HG03460 (cell line): ENCODE measurements around the gene RBBP4.

ENCODE experiments used
- ATAC-seq: cut with Tn5 transposase; IDR thresholded peaks from one replicate; pipeline ENCODE4 v1.9.1; 2021; ENCODE audit not compliant: unreplicated experiment

Gene RBBP4

GRCh38 chr1:32717503-32717902 lies 66.5 kb downstream of the RBBP4 start:
- ATAC-seq, result no peak

DNA sequence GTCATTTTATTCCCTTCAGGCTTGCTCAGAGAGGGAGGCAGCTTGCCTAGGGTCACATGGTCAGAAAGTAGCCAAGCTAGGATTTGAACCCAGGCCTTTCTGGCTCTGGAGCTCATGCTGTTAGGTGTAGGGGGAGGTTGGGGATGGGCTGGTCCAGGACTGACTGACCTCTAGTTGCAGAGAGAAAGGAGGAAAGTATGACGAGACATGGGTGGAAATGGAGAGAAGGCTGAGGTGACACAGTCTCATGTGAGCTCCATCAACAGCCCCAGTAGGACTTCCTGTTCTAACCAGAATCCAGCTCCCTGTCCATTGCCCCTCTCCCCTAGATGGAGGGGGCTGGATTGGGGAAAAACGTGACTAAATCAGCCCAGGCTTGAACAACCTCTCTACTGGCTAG lies 67.0 kb downstream of the RBBP4 start:
- ATAC-seq, result no peak

DNA sequence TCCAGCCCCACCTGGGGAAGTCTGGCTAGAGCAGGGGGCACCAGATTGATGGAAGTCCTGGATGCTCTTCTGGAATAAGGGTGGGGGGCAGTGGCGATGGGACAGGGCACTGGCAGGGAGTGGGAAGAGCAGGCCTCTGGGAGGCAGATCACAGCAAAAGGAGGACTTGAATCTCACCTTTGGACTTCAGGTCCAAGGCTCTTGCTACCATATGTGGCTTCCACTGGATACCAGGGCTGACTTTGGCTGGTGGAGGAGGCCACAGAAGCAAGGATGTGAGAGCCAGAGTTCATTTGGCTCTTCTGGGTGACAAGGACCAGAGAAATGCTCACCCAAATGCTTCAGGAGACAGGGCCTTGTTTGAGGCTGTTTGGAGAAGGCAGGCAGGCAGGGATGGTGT lies 67.5 kb downstream of the RBBP4 start:
- no peak for ATAC-seq

GRCh38 chr1:32719681-32720275 lies 68.8 kb downstream of the RBBP4 start:
- no peak for ATAC-seq

DNA sequence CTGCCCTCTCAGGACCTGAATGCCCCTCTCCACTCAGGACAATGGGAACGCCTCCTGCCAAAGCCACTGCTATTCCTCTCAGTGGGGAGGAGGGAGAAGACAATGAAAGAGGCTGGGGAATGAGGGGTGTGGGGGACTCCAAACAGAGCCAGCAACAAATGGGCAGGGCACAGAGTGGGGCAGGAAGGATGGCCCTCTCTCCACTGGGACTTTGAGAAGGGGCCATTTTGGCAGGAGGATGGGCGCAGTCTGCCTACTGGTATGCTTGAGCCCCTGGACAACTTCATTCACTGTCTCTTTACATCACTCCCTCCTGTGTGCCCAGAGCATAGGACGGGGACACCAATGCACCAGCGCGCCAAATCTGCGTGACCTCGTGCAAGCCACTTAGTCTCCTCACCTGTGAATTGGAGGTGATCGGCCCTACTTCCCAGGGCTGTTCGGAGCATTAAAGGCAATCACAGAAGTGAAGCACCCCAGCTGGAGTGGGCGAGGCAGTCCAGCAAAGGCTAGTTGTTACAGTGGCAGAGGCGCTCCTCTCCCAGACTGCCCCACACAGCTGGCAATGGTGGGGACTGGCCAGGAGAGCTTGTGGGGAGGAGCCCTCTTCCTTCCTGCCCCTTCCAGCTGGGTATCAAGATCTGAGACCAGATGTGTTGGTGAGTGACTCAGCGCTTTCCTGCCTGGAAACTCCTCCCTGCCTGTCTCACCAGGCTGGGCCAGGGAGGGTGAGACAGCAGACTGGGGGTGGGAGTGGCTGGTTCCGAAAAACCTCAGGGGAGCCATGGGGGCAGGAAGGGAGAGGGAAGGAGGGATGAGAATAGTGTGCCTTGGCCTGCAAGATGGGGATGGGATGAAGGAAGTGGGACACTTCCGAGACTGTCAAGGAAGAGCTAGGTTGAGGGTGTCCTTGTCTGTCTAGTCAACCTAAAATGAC lies 73.9 kb downstream of the RBBP4 start:
- no peak for ATAC-seq

DNA sequence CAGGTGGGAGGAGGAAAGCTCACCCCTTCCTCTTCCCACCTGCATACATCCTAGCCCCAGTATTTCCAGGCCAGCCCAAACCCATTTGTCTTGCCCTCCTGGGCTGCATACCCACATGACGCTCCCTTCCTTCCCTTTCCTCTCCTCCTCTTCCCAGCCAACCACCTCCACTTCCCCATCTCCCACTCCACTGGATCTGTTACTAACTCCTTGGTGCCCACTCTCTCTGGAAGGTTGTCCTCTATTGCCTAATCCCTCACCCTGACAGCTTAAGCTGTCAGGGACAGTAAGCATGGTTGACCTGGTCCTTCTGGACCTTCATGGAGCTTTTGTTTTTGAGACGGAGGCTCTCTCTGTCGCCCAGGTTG lies 74.6 kb downstream of the RBBP4 start:
- ATAC-seq, result no peak

DNA sequence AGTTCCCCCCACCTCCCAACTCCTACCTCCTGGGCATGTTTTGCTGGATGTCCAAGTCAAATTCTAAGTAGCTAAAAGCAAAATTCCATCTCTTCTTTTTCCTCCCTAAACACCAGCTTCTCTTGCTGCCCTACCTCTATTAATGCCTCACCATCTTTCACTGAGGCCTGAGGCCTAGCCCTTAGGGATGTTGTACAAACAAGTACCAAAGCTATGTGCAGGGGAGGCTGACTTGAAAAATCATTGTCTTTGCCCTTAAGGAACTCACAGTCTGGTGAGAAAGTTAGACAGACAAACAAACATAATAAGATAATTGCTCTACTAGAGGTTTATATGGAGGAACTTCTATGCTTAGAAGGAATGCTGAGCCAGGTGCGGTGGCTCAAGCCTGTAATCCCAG lies 76.9 kb downstream of the RBBP4 start:
- ATAC-seq, result no peak

DNA sequence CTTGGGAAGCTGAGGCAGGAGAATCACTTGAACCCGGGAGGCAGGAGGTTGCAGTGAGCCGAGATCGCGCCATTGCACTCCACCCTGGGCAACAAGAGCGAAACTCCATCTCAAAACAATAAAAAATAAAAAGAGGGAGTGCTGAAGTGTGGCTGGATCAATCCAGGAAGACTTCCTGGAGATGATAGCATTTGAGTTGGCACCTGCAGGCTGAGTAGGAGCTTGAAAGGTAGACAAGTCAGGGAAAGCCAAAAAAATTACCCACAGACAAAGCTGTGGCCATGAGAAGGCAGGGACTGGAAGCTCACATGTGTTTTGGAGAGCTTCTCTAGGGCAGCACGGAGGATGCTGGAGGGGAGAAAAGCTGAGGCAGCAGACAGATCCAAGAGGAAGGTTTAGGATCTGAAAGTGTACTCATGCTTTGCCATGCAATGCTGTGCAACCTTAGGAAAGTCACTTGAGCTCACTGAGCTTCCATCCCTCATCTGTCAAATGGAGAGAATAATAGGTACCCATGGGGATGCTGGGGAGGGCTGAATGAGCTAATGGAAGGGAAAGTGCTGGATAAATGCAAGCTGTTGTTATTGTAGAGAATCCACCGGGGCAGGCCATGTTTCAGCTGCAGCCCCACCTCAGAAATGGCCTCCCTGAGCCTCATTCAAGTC lies 77.5 kb downstream of the RBBP4 start:
- no peak for ATAC-seq

DNA sequence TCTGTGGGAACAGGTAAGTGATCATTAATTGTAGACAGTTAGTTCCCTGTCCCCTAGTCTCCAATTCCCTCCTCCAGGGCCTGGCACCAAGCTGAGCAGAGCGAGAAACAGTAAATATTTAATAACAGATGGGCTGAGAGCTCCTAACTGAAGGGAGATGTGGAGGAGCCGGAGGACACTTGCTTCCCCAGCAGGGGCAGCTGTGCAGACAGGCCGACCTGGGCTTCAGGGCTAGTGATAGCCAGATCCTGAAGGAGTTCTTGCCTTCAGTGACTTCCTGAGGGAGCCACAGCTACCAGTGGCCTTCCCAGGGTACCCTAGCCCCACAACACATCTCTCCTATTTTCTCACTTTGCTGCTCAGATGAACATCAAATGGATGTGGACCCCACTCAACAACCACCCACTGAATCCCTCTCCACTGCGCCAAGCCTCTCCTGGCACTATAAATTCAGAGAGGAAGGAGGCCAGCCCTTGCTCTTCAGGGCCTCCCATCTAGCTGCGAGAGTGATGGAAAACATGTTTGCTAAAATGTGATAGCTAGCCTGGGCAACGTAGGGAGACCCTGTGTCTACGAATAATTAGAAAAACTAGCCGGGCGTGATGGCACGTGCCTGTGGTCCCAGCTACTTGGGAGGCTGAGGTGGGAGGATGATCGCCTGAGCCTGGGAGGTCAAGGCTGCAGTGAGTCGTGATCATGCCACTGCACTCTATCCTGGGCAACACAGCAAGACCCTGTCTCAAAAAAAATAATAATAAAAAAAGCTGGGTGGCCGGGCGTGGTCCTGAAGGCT lies 78.4 kb downstream of the RBBP4 start:
- ATAC-seq, result no peak

- no peak for ATAC-seq
Observed at GRCh38 chr1:32733582-32734321, 82.7 kb downstream of the RBBP4 start.
